ENCODE measurements around the gene SMIM38.

SMIM38 gene

DNA sequence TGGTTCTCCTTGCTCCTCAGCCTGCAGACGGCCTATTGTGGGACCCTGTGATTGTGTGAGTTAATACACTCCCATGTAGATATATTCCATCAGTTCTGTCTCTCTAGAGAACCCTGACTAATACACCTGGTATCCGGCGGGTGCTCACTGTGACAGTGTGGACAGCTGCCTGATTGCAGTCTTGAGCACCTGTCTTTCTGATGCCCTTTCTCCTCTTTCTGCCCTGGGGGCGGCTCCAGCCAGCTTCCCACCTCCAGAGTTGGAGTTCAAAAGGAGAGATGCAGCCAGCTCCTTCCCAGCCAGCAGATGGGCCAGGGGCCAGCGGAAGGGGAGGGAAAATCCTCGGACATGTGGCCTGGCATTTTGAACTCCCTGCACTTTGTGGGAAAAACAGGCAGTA, 15.0 kb downstream of the SMIM38 start:
- H3K27me3 Mint-ChIP-seq = peaks cover 26% of the 10 kb centered on the region
- ATAC-seq (replicated peaks; ENCODE audit: extremely low read depth, poor library complexity, severe bottlenecking) = no peak
- H3K36me3 Mint-ChIP-seq (ENCODE audit: insufficient read depth) = no peaks in the 10 kb centered on the region
- no peak overlapping the region for H3K27ac Mint-ChIP-seq (ENCODE audit: low read depth)
- no peak overlapping the region for H3K4me3 Mint-ChIP-seq
- no peaks in the 10 kb centered on the region for H3K4me1 Mint-ChIP-seq
- no peak for DNase-seq (ENCODE audit: low spot score in 2 of 2)
- no peaks in the 10 kb centered on the region for H3K9me3 Mint-ChIP-seq

- Mint-ChIP-seq H3K9me3 (no peaks in the 10 kb centered on the region), H3K36me3 (ENCODE audit: insufficient read depth) (no peaks in the 10 kb centered on the region), H3K27me3 (peaks cover 23% of the 10 kb centered on the region), H3K27ac (ENCODE audit: low read depth) (no peak overlapping the region), H3K4me3 (no peak overlapping the region), H3K4me1 (no peaks in the 10 kb centered on the region)
- ATAC-seq (replicated peaks; ENCODE audit: extremely low read depth, poor library complexity, severe bottlenecking) (no peak), DNase-seq (ENCODE audit: low spot score in 2 of 2) (no peak)
Observed at GRCh38 chr11:69171476-69172240, 15.9 kb downstream of the SMIM38 start.

- Mint-ChIP-seq H3K27me3 (peaks cover 16% of the 10 kb centered on the region), H3K4me3 (no peak overlapping the region)
- DNase-seq (ENCODE audit: low spot score in 2 of 2) = no peak
Observed at GRCh38 chr11:69172674-69173073, 16.9 kb downstream of the SMIM38 start.

GRCh38 chr11:69173331-69173730, 17.6 kb downstream of the SMIM38 start:
- Mint-ChIP-seq H3K27ac (ENCODE audit: low read depth) (no peak overlapping the region), H3K4me3 (no peak overlapping the region), H3K9me3 (no peaks in the 10 kb centered on the region), H3K27me3 (peaks cover 10% of the 10 kb centered on the region), H3K4me1 (no peaks in the 10 kb centered on the region), H3K36me3 (ENCODE audit: insufficient read depth) (no peaks in the 10 kb centered on the region)
- ATAC-seq (replicated peaks; ENCODE audit: extremely low read depth, poor library complexity, severe bottlenecking) (no peak), DNase-seq (ENCODE audit: low spot score in 2 of 2) (no peak)

More at GRCh38 chr11:69172674-69173073, 16.9 kb downstream of the SMIM38 start:
- no peak for ATAC-seq (replicated peaks; ENCODE audit: extremely low read depth, poor library complexity, severe bottlenecking)
- H3K27ac Mint-ChIP-seq (ENCODE audit: low read depth) = no peak overlapping the region
- H3K9me3 Mint-ChIP-seq = no peaks in the 10 kb centered on the region
- H3K4me1 Mint-ChIP-seq = no peaks in the 10 kb centered on the region
- no peaks in the 10 kb centered on the region for H3K36me3 Mint-ChIP-seq (ENCODE audit: insufficient read depth)

DNA sequence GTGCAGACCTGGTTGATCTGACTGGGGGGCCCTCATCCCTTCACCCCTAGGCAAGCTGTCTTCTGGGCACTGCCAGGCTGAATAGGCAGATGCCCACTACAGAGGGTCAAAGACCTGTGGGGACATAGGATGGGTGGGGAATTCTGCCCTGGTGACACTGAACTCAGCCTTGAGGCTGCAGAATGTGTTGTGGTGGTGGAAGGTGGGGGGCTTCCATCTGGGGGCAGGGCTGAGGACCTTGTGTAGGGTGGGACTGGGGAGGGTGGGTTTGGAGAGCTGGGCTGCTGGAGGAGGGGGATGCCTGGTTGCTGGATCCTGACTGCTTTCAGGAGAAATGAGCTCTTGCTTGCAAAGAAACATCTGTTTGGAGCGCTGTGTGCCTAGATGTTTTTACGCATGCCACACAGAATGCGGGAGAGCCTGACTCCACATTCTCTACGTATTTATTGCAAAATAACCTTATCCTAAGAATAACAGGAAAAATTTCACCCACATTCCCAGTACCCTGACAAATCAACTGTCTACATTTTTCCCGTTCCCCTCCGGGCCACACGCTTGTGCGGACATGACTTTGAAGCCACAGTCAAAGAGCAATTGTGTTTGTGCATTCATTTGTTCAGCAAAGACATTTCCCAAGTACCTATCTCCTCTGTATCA, 18.3 kb downstream of the SMIM38 start:
- no peak for DNase-seq (ENCODE audit: low spot score in 2 of 2)

GRCh38 chr11:69174841-69175240, 19.1 kb downstream of the SMIM38 start:
- H3K4me3 Mint-ChIP-seq = no peak overlapping the region
- peaks cover 16% of the 10 kb centered on the region for H3K27me3 Mint-ChIP-seq
- no peak for DNase-seq (ENCODE audit: low spot score in 2 of 2)
- no peaks in the 10 kb centered on the region for H3K4me1 Mint-ChIP-seq
- H3K27ac Mint-ChIP-seq (ENCODE audit: low read depth) = no peak overlapping the region
- no peak for ATAC-seq (replicated peaks; ENCODE audit: extremely low read depth, poor library complexity, severe bottlenecking)
- H3K36me3 Mint-ChIP-seq (ENCODE audit: insufficient read depth) = no peaks in the 10 kb centered on the region
- no peaks in the 10 kb centered on the region for H3K9me3 Mint-ChIP-seq

More for the DNA sequence above, 18.3 kb downstream of the SMIM38 start:
- H3K4me3 Mint-ChIP-seq = no peak overlapping the region
- peaks cover 12% of the 10 kb centered on the region for H3K27me3 Mint-ChIP-seq
- no peaks in the 10 kb centered on the region for H3K9me3 Mint-ChIP-seq
- H3K27ac Mint-ChIP-seq (ENCODE audit: low read depth) = no peak overlapping the region
- no peaks in the 10 kb centered on the region for H3K4me1 Mint-ChIP-seq
- H3K36me3 Mint-ChIP-seq (ENCODE audit: insufficient read depth) = no peaks in the 10 kb centered on the region
- no peak for ATAC-seq (replicated peaks; ENCODE audit: extremely low read depth, poor library complexity, severe bottlenecking)

DNA sequence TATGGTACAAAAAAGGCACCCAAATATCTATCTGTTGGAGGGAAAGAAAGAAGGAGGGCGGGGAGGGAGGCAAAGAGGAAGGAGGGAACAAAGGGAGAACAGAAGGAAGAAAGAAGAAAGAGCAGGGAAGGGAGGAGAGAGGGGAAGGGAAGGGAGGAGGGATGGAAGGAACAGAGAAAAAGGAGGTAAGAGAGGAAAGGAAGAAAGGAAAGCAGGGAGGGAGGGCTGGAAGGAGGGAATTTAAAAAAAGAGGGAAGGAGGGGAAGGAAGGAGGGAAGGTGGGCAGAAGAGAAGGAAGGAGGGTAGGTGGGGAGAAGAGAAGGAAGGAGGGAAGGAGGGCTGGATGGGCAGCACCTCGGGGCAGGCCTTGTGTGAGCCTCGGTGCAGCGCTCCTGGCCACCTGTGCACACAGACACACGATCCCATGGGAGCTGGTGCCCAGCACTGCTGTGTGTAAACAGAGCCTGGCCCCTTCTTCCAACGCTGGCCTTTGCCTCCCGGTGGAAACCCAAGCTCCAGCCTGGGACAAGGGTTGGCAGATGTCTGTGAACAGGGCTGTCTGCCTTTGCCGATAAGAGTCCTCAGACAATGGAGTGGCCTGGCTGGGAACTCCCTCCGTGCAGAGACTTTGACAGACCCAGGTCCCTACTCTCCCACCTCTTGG, 23.2 kb downstream of the SMIM38 start:
- Mint-ChIP-seq H3K27me3 (peaks cover 48% of the 10 kb centered on the region), H3K27ac (ENCODE audit: low read depth) (no peak overlapping the region), H3K36me3 (ENCODE audit: insufficient read depth) (peaks cover 2% of the 10 kb centered on the region), H3K4me1 (no peaks in the 10 kb centered on the region), H3K4me3 (no peak overlapping the region), H3K9me3 (no peaks in the 10 kb centered on the region)
- ATAC-seq (replicated peaks; ENCODE audit: extremely low read depth, poor library complexity, severe bottlenecking) (no peak), DNase-seq (ENCODE audit: low spot score in 2 of 2) (no peak)

DNA sequence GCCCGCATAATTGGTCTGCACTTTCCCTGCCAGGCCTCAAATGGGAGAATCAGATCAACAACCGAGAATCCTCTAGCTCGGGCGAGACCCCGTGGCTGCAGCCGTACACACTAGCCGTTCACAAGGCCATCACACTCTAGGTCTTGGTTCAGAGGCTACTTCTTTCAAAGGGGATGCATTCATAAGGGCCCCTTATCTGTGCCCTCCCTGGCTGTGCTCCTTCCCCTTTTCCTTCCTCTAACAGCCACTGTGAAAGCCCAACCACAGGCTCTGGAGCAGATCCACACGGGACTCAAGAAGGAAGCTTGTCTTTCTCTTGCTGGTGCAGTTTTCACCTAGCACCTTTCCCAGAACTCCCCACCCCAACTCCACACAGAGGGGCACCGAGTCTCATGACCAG, 24.5 kb downstream of the SMIM38 start:
- H3K27ac Mint-ChIP-seq (ENCODE audit: low read depth) = no peak overlapping the region

GRCh38 chr11:69180726-69181125, 25.0 kb downstream of the SMIM38 start:
- Mint-ChIP-seq H3K4me1 (no peaks in the 10 kb centered on the region), H3K27me3 (peaks cover 50% of the 10 kb centered on the region), H3K4me3 (no peak overlapping the region), H3K36me3 (ENCODE audit: insufficient read depth) (peaks cover 2% of the 10 kb centered on the region), H3K27ac (ENCODE audit: low read depth) (no peak overlapping the region), H3K9me3 (no peaks in the 10 kb centered on the region)
- DNase-seq (ENCODE audit: low spot score in 2 of 2) (no peak), ATAC-seq (replicated peaks; ENCODE audit: extremely low read depth, poor library complexity, severe bottlenecking) (no peak)

More for the DNA sequence above, 24.5 kb downstream of the SMIM38 start:
- Mint-ChIP-seq H3K4me1 (no peaks in the 10 kb centered on the region), H3K27me3 (peaks cover 50% of the 10 kb centered on the region), H3K4me3 (no peak overlapping the region), H3K9me3 (no peaks in the 10 kb centered on the region), H3K36me3 (ENCODE audit: insufficient read depth) (peaks cover 2% of the 10 kb centered on the region)
- DNase-seq (ENCODE audit: low spot score in 2 of 2) = no peak
- no peak for ATAC-seq (replicated peaks; ENCODE audit: extremely low read depth, poor library complexity, severe bottlenecking)

DNA sequence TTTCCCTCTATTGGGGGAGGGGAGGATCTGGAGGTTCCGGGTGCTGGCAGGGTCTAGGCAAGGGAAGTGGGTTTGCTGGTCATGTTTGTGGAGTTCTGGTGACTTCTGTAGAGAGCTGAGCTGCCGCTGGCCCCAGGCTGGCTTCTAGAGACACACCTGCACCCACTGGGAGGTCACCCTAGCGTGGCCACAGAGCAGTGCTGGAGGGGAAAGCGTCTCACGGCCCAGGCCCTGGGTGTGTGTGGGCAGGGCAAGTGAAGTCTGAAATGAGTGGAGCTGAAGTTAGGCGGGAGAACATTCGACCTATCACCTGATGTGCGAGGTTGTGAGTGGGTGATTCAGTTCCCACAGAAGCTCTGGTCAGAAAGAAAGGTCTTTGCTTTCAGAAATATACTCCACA, 27.9 kb downstream of the SMIM38 start:
- H3K9me3 Mint-ChIP-seq = peaks cover 7% of the 10 kb centered on the region
- peaks cover 46% of the 10 kb centered on the region for H3K27me3 Mint-ChIP-seq
- no peaks in the 10 kb centered on the region for H3K4me1 Mint-ChIP-seq
- ATAC-seq (replicated peaks; ENCODE audit: extremely low read depth, poor library complexity, severe bottlenecking) (no peak), DNase-seq (ENCODE audit: low spot score in 2 of 2) (no peak)
- no peak overlapping the region for H3K4me3 Mint-ChIP-seq
- H3K27ac Mint-ChIP-seq (ENCODE audit: low read depth) = no peak overlapping the region
- peaks cover 4% of the 10 kb centered on the region for H3K36me3 Mint-ChIP-seq (ENCODE audit: insufficient read depth)

DNA sequence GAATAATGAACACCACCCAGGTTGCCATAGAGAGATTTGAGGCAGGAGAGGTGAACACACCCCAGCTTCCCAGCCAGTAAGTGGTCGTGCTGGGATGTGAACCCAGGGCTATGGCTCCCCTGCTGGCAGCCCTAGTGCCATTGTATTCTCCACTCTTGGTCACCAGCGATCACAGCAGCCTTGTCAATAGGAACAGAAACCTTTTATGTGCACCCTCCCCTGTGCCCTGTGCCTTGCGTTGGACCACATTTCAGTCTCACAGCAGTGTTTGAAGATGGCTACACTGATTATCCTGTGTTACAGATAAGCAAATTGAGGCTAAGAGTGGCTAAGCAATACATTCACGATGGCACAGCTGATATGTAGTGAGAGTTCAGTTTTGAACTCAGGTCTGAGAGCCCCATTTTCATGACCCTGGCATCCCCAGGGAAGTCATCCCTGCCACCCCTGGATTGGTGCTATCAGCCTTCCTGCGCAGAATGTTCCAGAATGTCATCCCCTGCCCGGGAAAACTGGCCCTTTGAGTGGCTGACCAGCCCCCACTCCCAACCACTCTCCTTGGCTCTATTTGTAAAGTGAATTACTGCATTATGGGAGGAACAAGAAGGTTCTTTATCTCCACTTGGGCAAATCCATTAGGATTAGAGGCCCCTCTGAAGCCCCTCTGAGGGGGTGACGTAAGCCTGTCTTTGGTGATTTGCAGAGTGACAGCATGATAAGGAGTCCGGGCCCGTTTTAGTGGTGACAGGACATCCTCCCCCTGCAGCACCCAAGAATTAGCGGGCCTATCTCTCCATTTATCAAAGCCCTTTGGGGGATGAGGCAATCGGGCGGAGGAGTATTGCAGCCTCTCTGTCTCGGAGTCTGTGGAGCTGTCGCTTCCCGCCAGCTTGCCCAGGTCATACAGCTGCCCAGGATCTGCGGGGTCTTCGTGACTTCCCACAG, 30.9 kb downstream of the SMIM38 start:
- peaks cover 14% of the 10 kb centered on the region for H3K9me3 Mint-ChIP-seq
- ATAC-seq (replicated peaks; ENCODE audit: extremely low read depth, poor library complexity, severe bottlenecking) = no peak
- H3K27me3 Mint-ChIP-seq = peaks cover 17% of the 10 kb centered on the region
- H3K27ac Mint-ChIP-seq (ENCODE audit: low read depth) = no peak overlapping the region
- no peak overlapping the region for H3K4me3 Mint-ChIP-seq
- H3K4me1 Mint-ChIP-seq = no peaks in the 10 kb centered on the region
- no peak for DNase-seq (ENCODE audit: low spot score in 2 of 2)
- peaks cover 1% of the 10 kb centered on the region for H3K36me3 Mint-ChIP-seq (ENCODE audit: insufficient read depth)

DNA sequence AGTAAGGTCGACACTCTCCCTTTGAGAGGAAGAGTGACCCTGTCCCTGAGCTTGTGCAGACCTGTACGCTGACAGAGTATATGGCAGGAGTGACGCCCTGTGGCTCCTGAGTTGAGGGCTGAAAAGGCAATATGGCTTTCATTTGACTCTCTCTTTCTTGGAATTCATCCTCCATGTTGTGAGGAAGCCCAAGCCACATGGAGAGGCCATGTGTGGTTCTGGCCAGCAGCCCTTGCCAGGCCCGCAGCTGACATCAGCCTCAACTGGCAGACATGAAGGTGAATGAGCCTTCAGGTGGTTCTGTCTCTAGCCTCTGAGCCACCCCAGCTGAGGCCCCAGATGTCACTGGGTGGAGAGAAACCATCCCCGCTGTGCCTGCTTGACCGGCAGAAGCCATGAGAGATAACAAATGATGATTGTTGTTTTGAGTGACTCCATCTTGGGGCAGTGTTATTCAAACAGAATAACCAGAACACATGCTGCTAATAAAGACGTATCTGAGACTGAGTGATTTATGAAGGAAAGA, 31.9 kb downstream of the SMIM38 start:
- Mint-ChIP-seq H3K27ac (ENCODE audit: low read depth) (no peak overlapping the region), H3K4me1 (no peaks in the 10 kb centered on the region), H3K36me3 (ENCODE audit: insufficient read depth) (peaks cover 1% of the 10 kb centered on the region), H3K4me3 (no peak overlapping the region), H3K27me3 (peaks cover 11% of the 10 kb centered on the region), H3K9me3 (peaks cover 14% of the 10 kb centered on the region)
- DNase-seq (ENCODE audit: low spot score in 2 of 2) (no peak), ATAC-seq (replicated peaks; ENCODE audit: extremely low read depth, poor library complexity, severe bottlenecking) (no peak)

Measured in central memory CD8-positive, alpha-beta T cell (primary cell).